Muscle layer of duodenum (tissue), 2 donors: Measurements from ENCODE around the gene ENSA.

Experiments used
- H3K27ac ChIP-seq: one replicate; pipeline ENCODE4 v1.7.0; 2013; ENCODE audit warnings: mild to moderate bottlenecking, low read length
- H3K27me3 ChIP-seq: one replicate; pipeline ENCODE4 v1.7.0; 2013; ENCODE audit warnings: low read depth, mild to moderate bottlenecking, control low read depth, low read length
- H3K36me3 ChIP-seq, 2 donors: one replicate each; pipeline ENCODE4 v1.7.0; 2013; ENCODE audit warnings: low read length in 2 of 2, control low read depth in 1 of 2, mild to moderate bottlenecking in 1 of 2; ENCODE audit not compliant: insufficient read depth in 2 of 2, control insufficient read depth in 1 of 2
- H3K4me1 ChIP-seq, 2 donors: one replicate each; pipeline ENCODE4 v1.7.0; 2013; ENCODE audit warnings: low read length in 2 of 2, mild to moderate bottlenecking in 2 of 2, control low read depth in 1 of 2, moderate library complexity in 1 of 2; ENCODE audit not compliant: insufficient read depth in 2 of 2, control insufficient read depth in 1 of 2
- H3K4me3 ChIP-seq, 2 donors: one replicate each; pipeline ENCODE4 v1.7.0; 2013; ENCODE audit warnings: low read length in 2 of 2, low read depth in 1 of 2, mild to moderate bottlenecking in 1 of 2
- H3K9me3 ChIP-seq, 2 donors: one replicate each; pipeline ENCODE4 v1.7.0; 2013; ENCODE audit warnings: low read length in 2 of 2, control low read depth in 1 of 2, mild to moderate bottlenecking in 1 of 2; ENCODE audit not compliant: control insufficient read depth in 1 of 2
- donor health status: healthy.

ENSA gene

GRCh38 chr1:150579945-150580642 is 49.3 kb downstream of the ENSA start:
- peaks cover 31 to 43% of the 10 kb centered on the region in 2 donors for H3K36me3 ChIP-seq
- H3K4me1 ChIP-seq, result peaks cover 8 to 11% of the 10 kb centered on the region in 2 donors
- H3K27ac ChIP-seq, result peak overlapping the region; percentile 100
- H3K27me3 ChIP-seq, result no peaks in the 10 kb centered on the region
- H3K4me3 ChIP-seq, result peak overlapping the region; percentile 60 to 91
- H3K9me3 ChIP-seq, result no peaks in the 10 kb centered on the region

- Histone ChIP-seq H3K36me3 (peaks cover 39 to 49% of the 10 kb centered on the region in 2 donors), H3K27me3 (no peaks in the 10 kb centered on the region), H3K9me3 (no peaks in the 10 kb centered on the region), H3K4me3 (peak within 1 kb of the TSS; percentile 98 to 100), H3K27ac (peak within 1 kb of the TSS; percentile 100), H3K4me1 (peaks cover 13 to 17% of the 10 kb centered on the region in 2 donors)
Measured at GRCh38 chr1:150579110-150579944, 50.1 kb downstream of the ENSA start, which contains the start of gene MCL1. Gene MCL1 (minus strand): TSS chr1:150579610. CDS start chr1:150579530, 80 bp downstream.

GRCh38 chr1:150578272-150579109 is 50.9 kb downstream of the ENSA start:
- peaks cover 13 to 25% of the 10 kb centered on the region in 2 donors for H3K4me1 ChIP-seq
- H3K9me3 ChIP-seq, result no peaks in the 10 kb centered on the region
- H3K36me3 ChIP-seq, result peaks cover 42 to 53% of the 10 kb centered on the region in 2 donors

GRCh38 chr1:150577557-150578271 is 51.7 kb downstream of the ENSA start:
- no peaks in the 10 kb centered on the region for H3K27me3 ChIP-seq
- H3K27ac ChIP-seq, result peak overlapping the region; percentile 100
- H3K4me1 ChIP-seq, result peaks cover 16 to 32% of the 10 kb centered on the region in 2 donors
- peak overlapping the region; percentile 98 to 100 for H3K4me3 ChIP-seq
- H3K36me3 ChIP-seq, result peaks cover 49 to 60% of the 10 kb centered on the region in 2 donors
- H3K9me3 ChIP-seq, result no peaks in the 10 kb centered on the region

More at GRCh38 chr1:150578272-150579109, 50.9 kb downstream of the ENSA start:
- Histone ChIP-seq H3K27me3 (no peaks in the 10 kb centered on the region), H3K27ac (peak overlapping the region; percentile 100), H3K4me3 (peak overlapping the region; percentile 98 to 100)

- no peaks in the 10 kb centered on the region for H3K27me3 ChIP-seq
- H3K4me3 ChIP-seq, result peak overlapping the region; percentile 98 to 100
- no peaks in the 10 kb centered on the region for H3K9me3 ChIP-seq
- H3K36me3 ChIP-seq, result peaks cover 51 to 61% of the 10 kb centered on the region in 2 donors
- H3K4me1 ChIP-seq, result peaks cover 16 to 40% of the 10 kb centered on the region in 2 donors
- peak overlapping the region; percentile 100 for H3K27ac ChIP-seq
Measured at GRCh38 chr1:150576794-150577556, 52.4 kb downstream of the ENSA start.

GRCh38 chr1:150576367-150576711 is 53.1 kb downstream of the ENSA start:
- Histone ChIP-seq H3K9me3 (no peaks in the 10 kb centered on the region), H3K4me3 (peak overlapping the region; percentile 98 to 100), H3K27me3 (no peaks in the 10 kb centered on the region), H3K36me3 (peaks cover 51 to 64% of the 10 kb centered on the region in 2 donors), H3K27ac (peak overlapping the region; percentile 100), H3K4me1 (peaks cover 16 to 44% of the 10 kb centered on the region in 2 donors)

- H3K36me3 ChIP-seq, result peaks cover 51 to 70% of the 10 kb centered on the region in 2 donors
- H3K27ac ChIP-seq, result peak overlapping the region; percentile 100
- no peaks in the 10 kb centered on the region for H3K9me3 ChIP-seq
- peak overlapping the region; percentile 98 to 100 for H3K4me3 ChIP-seq
- H3K4me1 ChIP-seq, result peaks cover 16 to 47% of the 10 kb centered on the region in 2 donors
- H3K27me3 ChIP-seq, result no peaks in the 10 kb centered on the region
Measured at GRCh38 chr1:150575518-150576366, 53.7 kb downstream of the ENSA start.

- peak overlapping the region; percentile 100 for H3K27ac ChIP-seq
- H3K9me3 ChIP-seq, result no peaks in the 10 kb centered on the region
- H3K36me3 ChIP-seq, result peaks cover 51 to 74% of the 10 kb centered on the region in 2 donors
- peak overlapping the region; percentile 98 to 100 for H3K4me3 ChIP-seq
- no peaks in the 10 kb centered on the region for H3K27me3 ChIP-seq
- H3K4me1 ChIP-seq, result peaks cover 14 to 49% of the 10 kb centered on the region in 2 donors
Measured at GRCh38 chr1:150575072-150575489, 54.3 kb downstream of the ENSA start.

- peak overlapping the region; percentile 98 to 100 for H3K4me3 ChIP-seq
- peak overlapping the region; percentile 100 for H3K27ac ChIP-seq
- peaks cover 51 to 73% of the 10 kb centered on the region in 2 donors for H3K36me3 ChIP-seq
- H3K4me1 ChIP-seq, result peaks cover 16 to 55% of the 10 kb centered on the region in 2 donors
- H3K27me3 ChIP-seq, result no peaks in the 10 kb centered on the region
- H3K9me3 ChIP-seq, result no peaks in the 10 kb centered on the region
Measured at GRCh38 chr1:150574260-150575071, 54.9 kb downstream of the ENSA start.
